ENCODE results near the gene HS3ST1. TPM values are rescaled to one million over a fixed set of nuclear protein-coding genes. Genes with fewer than 3 reads are reported as not detected.
A peak's percentile ranks its signal among the peaks of the same experiment; 100 is the strongest.

The HS3ST1 gene
- total RNA-seq, 2 donors from 2014 or later = 1.3 to 2.8 TPM

DNA sequence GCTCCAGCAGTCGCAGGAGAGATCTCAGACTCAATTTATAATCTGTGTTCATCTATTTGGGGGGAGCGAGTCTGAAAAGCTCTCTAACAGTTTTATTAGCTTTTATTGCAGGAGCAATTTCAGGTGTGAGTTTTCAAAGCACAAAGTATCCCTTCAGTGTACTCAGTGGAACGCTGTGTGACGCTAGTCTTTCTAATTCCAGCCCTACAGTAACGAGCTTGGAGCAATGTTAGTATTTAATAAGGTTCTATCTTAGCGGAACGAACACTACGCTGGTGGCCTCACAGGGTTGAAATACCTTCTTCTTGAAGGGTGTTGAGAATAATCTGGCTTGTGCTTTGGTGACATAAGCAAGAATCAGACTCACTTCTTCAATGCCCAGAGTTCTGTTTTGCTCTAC, 8.4 kb downstream of the HS3ST1 start:
- Histone ChIP-seq H3K36me3 (ENCODE audit: control insufficient read depth, insufficient read depth, low read length) (no peaks in the 10 kb centered on the region), H3K27ac (ENCODE audit: low read depth, low read length) (no peak overlapping the region), H3K4me3 (ENCODE audit: low read length) (no peak overlapping the region), H3K27me3 (ENCODE audit: control insufficient read depth, insufficient read depth, low read length, poor library complexity, severe bottlenecking) (no peaks in the 10 kb centered on the region), H3K9ac (ENCODE audit: extremely low read depth, low read length, poor library complexity, severe bottlenecking) (no peak overlapping the region), H3K4me1 (ENCODE audit: control insufficient read depth, insufficient read depth, low read length) (peaks cover 32% of the 10 kb centered on the region), H3K9me3 (ENCODE audit: control insufficient read depth, low read length) (no peaks in the 10 kb centered on the region)
- Mint-ChIP-seq H3K27ac (no peak overlapping the region), H3K4me1 (peaks cover 62% of the 10 kb centered on the region), H3K27me3 (ENCODE audit: insufficient read depth) (no peaks in the 10 kb centered on the region), H3K9me3 (no peaks in the 10 kb centered on the region), H3K36me3 (ENCODE audit: low read depth) (no peaks in the 10 kb centered on the region), H3K4me3 (no peak overlapping the region)
- no peak for DNase-seq
- WGBS, 2 experiments (ENCODE audit: insufficient coverage in 1 of 2, insufficient read length in 1 of 2) = 90 to 97% methylated on average over 4 to 8 of the region's 8 CpGs
- TF ChIP-seq, protein P1, sequence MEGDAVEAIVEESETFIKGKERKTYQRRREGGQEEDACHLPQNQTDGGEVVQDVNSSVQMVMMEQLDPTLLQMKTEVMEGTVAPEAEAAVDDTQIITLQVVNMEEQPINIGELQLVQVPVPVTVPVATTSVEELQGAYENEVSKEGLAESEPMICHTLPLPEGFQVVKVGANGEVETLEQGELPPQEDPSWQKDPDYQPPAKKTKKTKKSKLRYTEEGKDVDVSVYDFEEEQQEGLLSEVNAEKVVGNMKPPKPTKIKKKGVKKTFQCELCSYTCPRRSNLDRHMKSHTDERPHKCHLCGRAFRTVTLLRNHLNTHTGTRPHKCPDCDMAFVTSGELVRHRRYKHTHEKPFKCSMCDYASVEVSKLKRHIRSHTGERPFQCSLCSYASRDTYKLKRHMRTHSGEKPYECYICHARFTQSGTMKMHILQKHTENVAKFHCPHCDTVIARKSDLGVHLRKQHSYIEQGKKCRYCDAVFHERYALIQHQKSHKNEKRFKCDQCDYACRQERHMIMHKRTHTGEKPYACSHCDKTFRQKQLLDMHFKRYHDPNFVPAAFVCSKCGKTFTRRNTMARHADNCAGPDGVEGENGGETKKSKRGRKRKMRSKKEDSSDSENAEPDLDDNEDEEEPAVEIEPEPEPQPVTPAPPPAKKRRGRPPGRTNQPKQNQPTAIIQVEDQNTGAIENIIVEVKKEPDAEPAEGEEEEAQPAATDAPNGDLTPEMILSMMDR (conservative IDR thresholded peaks at IDR 0.05) = no peak

DNA sequence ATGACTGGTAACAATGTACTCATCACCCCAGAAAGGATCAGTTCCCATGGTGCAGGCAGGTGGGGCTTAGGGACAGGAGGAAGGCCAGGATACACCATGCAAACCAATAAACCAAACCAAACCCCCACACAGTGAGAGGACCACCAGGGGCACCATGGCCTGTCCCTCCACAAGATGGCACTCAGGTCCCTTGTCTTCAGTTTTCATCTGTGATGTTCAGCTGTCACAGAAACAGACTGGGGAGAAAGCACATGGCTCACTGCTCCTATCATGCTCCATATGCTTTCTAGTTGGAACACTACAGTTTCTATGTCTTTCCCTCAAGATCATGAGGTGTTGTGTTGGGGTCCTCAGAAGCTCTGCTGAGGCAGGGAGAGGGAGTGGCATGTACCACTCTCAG, 10.1 kb downstream of the HS3ST1 start:
- H3K36me3 ChIP-seq (ENCODE audit: control insufficient read depth, insufficient read depth, low read length) = no peaks in the 10 kb centered on the region
- peaks cover 32% of the 10 kb centered on the region for H3K4me1 ChIP-seq (ENCODE audit: control insufficient read depth, insufficient read depth, low read length)
- H3K9me3 ChIP-seq (ENCODE audit: control insufficient read depth, low read length) = no peaks in the 10 kb centered on the region
- peak; percentile 56 for DNase-seq
- H3K27ac ChIP-seq (ENCODE audit: low read depth, low read length) = no peak overlapping the region
- peaks cover 49% of the 10 kb centered on the region for H3K4me1 Mint-ChIP-seq
- no peaks in the 10 kb centered on the region for H3K27me3 Mint-ChIP-seq (ENCODE audit: insufficient read depth)
- no peak overlapping the region for H3K27ac Mint-ChIP-seq
- TF ChIP-seq, protein P1 (conservative IDR thresholded peaks at IDR 0.05) = peak; percentile 62
- no peaks in the 10 kb centered on the region for H3K36me3 Mint-ChIP-seq (ENCODE audit: low read depth)
- H3K27me3 ChIP-seq (ENCODE audit: control insufficient read depth, insufficient read depth, low read length, poor library complexity, severe bottlenecking) = no peaks in the 10 kb centered on the region
- H3K9me3 Mint-ChIP-seq = no peaks in the 10 kb centered on the region
- no peak overlapping the region for H3K4me3 Mint-ChIP-seq
- H3K9ac ChIP-seq (ENCODE audit: extremely low read depth, low read length, poor library complexity, severe bottlenecking) = no peak overlapping the region
- no peak overlapping the region for H3K4me3 ChIP-seq (ENCODE audit: low read length)

DNA sequence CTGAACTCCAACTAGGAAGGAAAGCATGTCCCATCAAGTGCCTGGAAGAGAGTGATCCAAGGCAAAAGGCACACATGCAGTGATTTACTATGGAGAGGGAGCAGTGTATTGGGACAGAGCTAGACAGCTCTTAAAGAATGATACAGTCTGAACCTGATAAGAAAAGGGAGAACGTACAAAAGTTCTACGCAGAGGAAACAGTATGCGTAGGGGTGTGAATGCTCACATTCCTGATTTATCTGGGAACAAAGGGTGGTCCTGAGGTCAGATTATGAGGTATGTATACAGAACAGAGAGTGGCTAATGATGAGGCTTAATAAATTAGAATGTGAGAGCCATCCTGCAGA, 12.0 kb downstream of the HS3ST1 start:
- Mint-ChIP-seq H3K36me3 (ENCODE audit: low read depth) (no peaks in the 10 kb centered on the region), H3K4me1 (peaks cover 38% of the 10 kb centered on the region), H3K9me3 (no peaks in the 10 kb centered on the region), H3K27ac (no peak overlapping the region), H3K27me3 (ENCODE audit: insufficient read depth) (no peaks in the 10 kb centered on the region), H3K4me3 (no peak overlapping the region)
- 74 to 83% methylated on average over 3 of the region's 3 CpGs for WGBS, 2 experiments (ENCODE audit: insufficient coverage in 1 of 2, insufficient read length in 1 of 2)
- Histone ChIP-seq H3K36me3 (ENCODE audit: control insufficient read depth, insufficient read depth, low read length) (no peaks in the 10 kb centered on the region), H3K4me1 (ENCODE audit: control insufficient read depth, insufficient read depth, low read length) (peaks cover 25% of the 10 kb centered on the region), H3K27ac (ENCODE audit: low read depth, low read length) (no peak overlapping the region), H3K27me3 (ENCODE audit: control insufficient read depth, insufficient read depth, low read length, poor library complexity, severe bottlenecking) (no peaks in the 10 kb centered on the region), H3K9me3 (ENCODE audit: control insufficient read depth, low read length) (no peaks in the 10 kb centered on the region), H3K4me3 (ENCODE audit: low read length) (no peak overlapping the region), H3K9ac (ENCODE audit: extremely low read depth, low read length, poor library complexity, severe bottlenecking) (no peak overlapping the region)
- no peak for DNase-seq
- TF ChIP-seq, protein P1 (conservative IDR thresholded peaks at IDR 0.05) = no peak
